ENCODE data around the gene GAB2. TPM values are rescaled to one million over a fixed set of nuclear protein-coding genes. Genes with fewer than 3 reads are reported as not detected.

Gene GAB2
- total and polyA plus RNA-seq, 10 of the 15 experiments (the other 5 are each of a cell fraction or from before 2014, with no cell fraction given): 0.69 to 12.6 (median 3.8) TPM

DNA sequence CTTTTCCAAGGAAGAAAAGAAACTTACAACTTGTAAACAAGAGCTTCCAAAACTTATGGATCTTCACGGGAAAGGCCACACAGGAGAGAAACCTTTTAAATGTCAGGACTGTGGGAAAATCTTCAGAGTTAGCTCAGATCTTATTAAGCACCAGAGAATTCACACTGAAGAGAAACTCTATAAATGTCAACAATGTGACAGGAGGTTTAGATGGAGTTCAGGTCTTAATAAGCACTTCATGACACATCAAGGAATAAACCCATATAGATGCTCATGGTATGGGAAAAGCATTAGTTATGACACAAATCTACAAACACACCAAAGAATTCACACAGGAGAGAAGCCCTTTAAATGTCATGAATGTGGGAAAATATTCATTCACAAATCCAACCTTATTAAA lies 32.4 kb downstream of the GAB2 start (continued):
- TF ChIP-seq SUZ12 (IDR thresholded peaks at IDR 0.05; ENCODE audit: unreplicated experiment): no peak
- TF ChIP-seq SMAD5 (IDR thresholded peaks at IDR 0.05; ENCODE audit: low read depth): no peak
- no peak for TF ChIP-seq POU2F2 (IDR thresholded peaks at IDR 0.05; ENCODE audit: borderline replicate concordance, low read depth, low read length)
- TF ChIP-seq CEBPB (IDR thresholded peaks at IDR 0.05; ENCODE audit: borderline replicate concordance in 1 of 2, low read depth in 2 of 2, low read length in 2 of 2): no peak

DNA sequence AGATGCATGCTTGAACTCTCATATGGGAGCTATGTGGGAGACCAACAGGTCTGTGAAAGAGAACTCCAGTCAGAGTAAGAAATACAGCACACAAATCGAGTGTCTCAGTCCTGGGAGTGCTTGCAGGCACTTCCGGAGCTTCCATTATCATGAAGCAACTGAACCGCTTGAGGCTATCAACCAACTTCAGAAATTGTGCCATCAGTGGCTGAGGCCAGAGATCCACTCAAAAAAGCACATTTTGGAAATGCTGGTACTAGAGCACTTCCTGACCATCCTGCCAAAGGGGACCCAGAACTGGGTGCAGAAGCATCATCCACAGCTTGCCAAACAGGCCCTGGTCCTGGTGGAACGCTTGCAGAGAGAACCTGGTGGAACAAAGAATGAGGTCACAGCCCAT lies 33.4 kb downstream of the GAB2 start:
- Histone ChIP-seq H3K9ac (ENCODE audit: control insufficient read depth, insufficient read depth, low read length) (no peak overlapping the region), H2AFZ (ENCODE audit: control insufficient read depth, low read depth, low read length) (no peak overlapping the region), H3K4me1 (ENCODE audit: control insufficient read depth, insufficient read depth, low read length) (no peaks in the 10 kb centered on the region), H3K36me3 (ENCODE audit: control insufficient read depth in 2 of 2, insufficient read depth in 2 of 2, low read length in 1 of 2) (no peaks in the 10 kb centered on the region), H3K79me2 (ENCODE audit: control insufficient read depth, insufficient read depth, low read length) (no peaks in the 10 kb centered on the region), H3K4me3 (no peak overlapping the region), H4K20me1 (ENCODE audit: control insufficient read depth, insufficient read depth) (no peaks in the 10 kb centered on the region), H3K9me3 (replicated peaks; ENCODE audit: control insufficient read depth, insufficient read depth, low read length) (peaks cover 4% of the 10 kb centered on the region; the same call in 2 of the 3 replicates), H3K4me2 (ENCODE audit: control insufficient read depth, insufficient read depth) (no peak overlapping the region), H3K27ac (ENCODE audit: control insufficient read depth, insufficient read depth) (no peak overlapping the region), H3K27me3 (replicated peaks in 1 of 2; ENCODE audit: control insufficient read depth in 2 of 2, insufficient read depth in 2 of 2, low read length in 1 of 2) (no peaks in the 10 kb centered on the region)
- no peak for ATAC-seq
- intact Hi-C loops (cut with micrococcal nuclease; ENCODE audit: unreplicated experiment): no loop called here
- no peak for FAIRE-seq
- TF ChIP-seq SUZ12 (IDR thresholded peaks at IDR 0.05; ENCODE audit: unreplicated experiment) (no peak), IKZF1 (conservative IDR thresholded peaks at IDR 0.05) (no peak), TAF1 (IDR thresholded peaks at IDR 0.05; ENCODE audit: borderline replicate concordance, low read depth, low read length) (no peak), CHD4 (IDR thresholded peaks at IDR 0.05) (no peak), POLR2AphosphoS5 (IDR thresholded peaks at IDR 0.05; ENCODE audit: low read length) (no peak), TCF12 (IDR thresholded peaks at IDR 0.05; ENCODE audit: low read depth, low read length) (no peak), IKZF2 (IDR thresholded peaks at IDR 0.05) (no peak), TARDBP (IDR thresholded peaks at IDR 0.05; ENCODE audit: borderline replicate concordance) (no peak), MTA3 (IDR thresholded peaks at IDR 0.05; ENCODE audit: borderline replicate concordance, low read length) (no peak), SMC3 (IDR thresholded peaks at IDR 0.05; ENCODE audit: borderline replicate concordance, low read length) (no peak), EGR1 (IDR thresholded peaks at IDR 0.05; ENCODE audit: borderline replicate concordance in 1 of 2, low read depth in 2 of 2, low read length in 2 of 2) (no peak)
- TF ChIP-seq, protein P1, sequence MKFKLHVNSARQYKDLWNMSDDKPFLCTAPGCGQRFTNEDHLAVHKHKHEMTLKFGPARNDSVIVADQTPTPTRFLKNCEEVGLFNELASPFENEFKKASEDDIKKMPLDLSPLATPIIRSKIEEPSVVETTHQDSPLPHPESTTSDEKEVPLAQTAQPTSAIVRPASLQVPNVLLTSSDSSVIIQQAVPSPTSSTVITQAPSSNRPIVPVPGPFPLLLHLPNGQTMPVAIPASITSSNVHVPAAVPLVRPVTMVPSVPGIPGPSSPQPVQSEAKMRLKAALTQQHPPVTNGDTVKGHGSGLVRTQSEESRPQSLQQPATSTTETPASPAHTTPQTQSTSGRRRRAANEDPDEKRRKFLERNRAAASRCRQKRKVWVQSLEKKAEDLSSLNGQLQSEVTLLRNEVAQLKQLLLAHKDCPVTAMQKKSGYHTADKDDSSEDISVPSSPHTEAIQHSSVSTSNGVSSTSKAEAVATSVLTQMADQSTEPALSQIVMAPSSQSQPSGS (IDR thresholded peaks at IDR 0.05; ENCODE audit: low read length): no peak
- TF ChIP-seq, protein P2, sequence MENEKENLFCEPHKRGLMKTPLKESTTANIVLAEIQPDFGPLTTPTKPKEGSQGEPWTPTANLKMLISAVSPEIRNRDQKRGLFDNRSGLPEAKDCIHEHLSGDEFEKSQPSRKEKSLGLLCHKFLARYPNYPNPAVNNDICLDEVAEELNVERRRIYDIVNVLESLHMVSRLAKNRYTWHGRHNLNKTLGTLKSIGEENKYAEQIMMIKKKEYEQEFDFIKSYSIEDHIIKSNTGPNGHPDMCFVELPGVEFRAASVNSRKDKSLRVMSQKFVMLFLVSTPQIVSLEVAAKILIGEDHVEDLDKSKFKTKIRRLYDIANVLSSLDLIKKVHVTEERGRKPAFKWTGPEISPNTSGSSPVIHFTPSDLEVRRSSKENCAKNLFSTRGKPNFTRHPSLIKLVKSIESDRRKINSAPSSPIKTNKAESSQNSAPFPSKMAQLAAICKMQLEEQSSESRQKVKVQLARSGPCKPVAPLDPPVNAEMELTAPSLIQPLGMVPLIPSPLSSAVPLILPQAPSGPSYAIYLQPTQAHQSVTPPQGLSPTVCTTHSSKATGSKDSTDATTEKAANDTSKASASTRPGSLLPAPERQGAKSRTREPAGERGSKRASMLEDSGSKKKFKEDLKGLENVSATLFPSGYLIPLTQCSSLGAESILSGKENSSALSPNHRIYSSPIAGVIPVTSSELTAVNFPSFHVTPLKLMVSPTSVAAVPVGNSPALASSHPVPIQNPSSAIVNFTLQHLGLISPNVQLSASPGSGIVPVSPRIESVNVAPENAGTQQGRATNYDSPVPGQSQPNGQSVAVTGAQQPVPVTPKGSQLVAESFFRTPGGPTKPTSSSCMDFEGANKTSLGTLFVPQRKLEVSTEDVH (IDR thresholded peaks at IDR 0.05; ENCODE audit: low read depth, partially characterized antibody): no peak
- TF ChIP-seq, protein P3, sequence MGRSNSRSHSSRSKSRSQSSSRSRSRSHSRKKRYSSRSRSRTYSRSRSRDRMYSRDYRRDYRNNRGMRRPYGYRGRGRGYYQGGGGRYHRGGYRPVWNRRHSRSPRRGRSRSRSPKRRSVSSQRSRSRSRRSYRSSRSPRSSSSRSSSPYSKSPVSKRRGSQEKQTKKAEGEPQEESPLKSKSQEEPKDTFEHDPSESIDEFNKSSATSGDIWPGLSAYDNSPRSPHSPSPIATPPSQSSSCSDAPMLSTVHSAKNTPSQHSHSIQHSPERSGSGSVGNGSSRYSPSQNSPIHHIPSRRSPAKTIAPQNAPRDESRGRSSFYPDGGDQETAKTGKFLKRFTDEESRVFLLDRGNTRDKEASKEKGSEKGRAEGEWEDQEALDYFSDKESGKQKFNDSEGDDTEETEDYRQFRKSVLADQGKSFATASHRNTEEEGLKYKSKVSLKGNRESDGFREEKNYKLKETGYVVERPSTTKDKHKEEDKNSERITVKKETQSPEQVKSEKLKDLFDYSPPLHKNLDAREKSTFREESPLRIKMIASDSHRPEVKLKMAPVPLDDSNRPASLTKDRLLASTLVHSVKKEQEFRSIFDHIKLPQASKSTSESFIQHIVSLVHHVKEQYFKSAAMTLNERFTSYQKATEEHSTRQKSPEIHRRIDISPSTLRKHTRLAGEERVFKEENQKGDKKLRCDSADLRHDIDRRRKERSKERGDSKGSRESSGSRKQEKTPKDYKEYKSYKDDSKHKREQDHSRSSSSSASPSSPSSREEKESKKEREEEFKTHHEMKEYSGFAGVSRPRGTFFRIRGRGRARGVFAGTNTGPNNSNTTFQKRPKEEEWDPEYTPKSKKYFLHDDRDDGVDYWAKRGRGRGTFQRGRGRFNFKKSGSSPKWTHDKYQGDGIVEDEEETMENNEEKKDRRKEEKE (IDR thresholded peaks at IDR 0.05): no peak
- no TSS peak for BruUV-seq (replicated peaks)
- CTCF ChIA-PET: interaction anchor here (2.0 kb wide), 1 partner anchor 181 kb away, joined by 8 read pairs; no protein-coding TSS in a partner anchor
- in situ Hi-C loops (cut with MboI): no loop called here
- 66% methylated on average over 4 of the region's 4 CpGs for WGBS (ENCODE audit: insufficient coverage, insufficient replicate concordance, low lambda C conversion rate, missing lambda C conversion rate)
- DNase-seq (ENCODE audit: low read depth, low spot score): no peak
- RAD21 ChIA-PET (ENCODE audit: unreplicated experiment): no interaction called here
- POLR2A ChIA-PET: no interaction called here
- SMC1A ChIA-PET (ENCODE audit: uncharacterized antibody, unreplicated experiment): interaction anchor here (1.2 to 2.6 kb wide), 2 partner anchors 46 to 156 kb away, joined by 3 to 9 read pairs; no protein-coding TSS in a partner anchor
